Measurements from ENCODE around the gene UAP1L1. TPM values are rescaled to one million over a fixed set of nuclear protein-coding genes. Genes with fewer than 3 reads are reported as not detected.

UAP1L1 gene
- total RNA-seq, 1 donor from 2014 or later, result 11.7 TPM

GRCh38 chr9:137112564-137113384 is 35.5 kb downstream of the UAP1L1 start:
- Histone ChIP-seq H3K4me3 (ENCODE audit: low read depth, low read length) (no peak overlapping the region), H3K36me3 (ENCODE audit: control insufficient read depth, insufficient read depth, low read length) (no peaks in the 10 kb centered on the region), H3K27me3 (ENCODE audit: control insufficient read depth, insufficient read depth, low read length) (no peaks in the 10 kb centered on the region)
- no peak for TF ChIP-seq CTCF (IDR thresholded peaks at IDR 0.05; ENCODE audit: insufficient read depth, low read length, poor library complexity, severe bottlenecking)
- no peak for DNase-seq (ENCODE audit: low read depth)

GRCh38 chr9:137113385-137114159 is 36.3 kb downstream of the UAP1L1 start:
- no peak for TF ChIP-seq CTCF (IDR thresholded peaks at IDR 0.05; ENCODE audit: insufficient read depth, low read length, poor library complexity, severe bottlenecking)
- Histone ChIP-seq H3K36me3 (ENCODE audit: control insufficient read depth, insufficient read depth, low read length) (no peaks in the 10 kb centered on the region), H3K4me3 (ENCODE audit: low read depth, low read length) (peak overlapping the region; percentile 17), H3K27me3 (ENCODE audit: control insufficient read depth, insufficient read depth, low read length) (no peaks in the 10 kb centered on the region)
- DNase-seq (ENCODE audit: low read depth), result no peak

- Histone ChIP-seq H3K4me3 (ENCODE audit: low read depth, low read length) (peak overlapping the region; percentile 53), H3K36me3 (ENCODE audit: control insufficient read depth, insufficient read depth, low read length) (no peaks in the 10 kb centered on the region), H3K27me3 (ENCODE audit: control insufficient read depth, insufficient read depth, low read length) (no peaks in the 10 kb centered on the region)
- TF ChIP-seq CTCF (IDR thresholded peaks at IDR 0.05; ENCODE audit: insufficient read depth, low read length, poor library complexity, severe bottlenecking), result no peak
- no peak for DNase-seq (ENCODE audit: low read depth)
Measured at GRCh38 chr9:137114220-137114612, 36.9 kb downstream of the UAP1L1 start.

GRCh38 chr9:137114613-137115393 is 37.5 kb downstream of the UAP1L1 start, which contains the start of gene DPP7:
TSS of gene DPP7 (minus strand) at chr9:137114733. CDS start at chr9:137114713, 20 bp downstream.
- no peaks in the 10 kb centered on the region for H3K27me3 ChIP-seq (ENCODE audit: control insufficient read depth, insufficient read depth, low read length)
- DNase-seq (ENCODE audit: low read depth), result no peak
- TF ChIP-seq CTCF (IDR thresholded peaks at IDR 0.05; ENCODE audit: insufficient read depth, low read length, poor library complexity, severe bottlenecking), result no peak
- H3K36me3 ChIP-seq (ENCODE audit: control insufficient read depth, insufficient read depth, low read length), result no peaks in the 10 kb centered on the region
- H3K4me3 ChIP-seq (ENCODE audit: low read depth, low read length), result peak within 1 kb of the TSS; percentile 53

- no peaks in the 10 kb centered on the region for H3K36me3 ChIP-seq (ENCODE audit: control insufficient read depth, insufficient read depth, low read length)
- DNase-seq (ENCODE audit: low read depth), result no peak
- no peaks in the 10 kb centered on the region for H3K27me3 ChIP-seq (ENCODE audit: control insufficient read depth, insufficient read depth, low read length)
- H3K4me3 ChIP-seq (ENCODE audit: low read depth, low read length), result no peak overlapping the region
- peak; percentile 3 for TF ChIP-seq CTCF (IDR thresholded peaks at IDR 0.05; ENCODE audit: insufficient read depth, low read length, poor library complexity, severe bottlenecking)
Measured at GRCh38 chr9:137115394-137116026, 38.2 kb downstream of the UAP1L1 start.

Data from kidney epithelial cell (primary cell).